H1 (cell line): ENCODE results near the gene GPR85. TPM values are rescaled to one million over a fixed set of nuclear protein-coding genes. Genes with fewer than 3 reads are reported as not detected.

ENCODE experiments used
- CTCF ChIA-PET: fragments of 300-600 bp; sonication (Branson Sonifier 250); formaldehyde crosslinking; loops from one replicate; lab custom pipeline; 2021; ENCODE audit not compliant: partially characterized antibody; lab: Charles Lee
- POLR2A ChIA-PET: fragments of 300-600 bp; sonication (Branson Sonifier 250); formaldehyde crosslinking; loops from one replicate; lab custom pipeline; 2021; ENCODE audit warnings: inconsistent platforms; ENCODE audit not compliant: partially characterized antibody; lab: Charles Lee
- DNase-seq, 2 experiments: peaks; one replicate each; pipeline versions ENCODE4 v3.0.0 to v3.0.0-alpha.2; 2010 to 2022; ENCODE audit warnings: low spot score in 2 of 2, low read depth in 1 of 2, mixed read lengths in 1 of 2
- FAIRE-seq: peaks from 2 replicates; lab custom pipeline; 2011; peaks lifted over from hg19 to GRCh38; lab: Jason Lieb, UNC
- H2AFZ ChIP-seq: 2 replicates; pipeline ENCODE4 v1.8.1; 2012; ENCODE audit warnings: low read length, inconsistent platforms
- H2AK5ac ChIP-seq: 2 replicates; pipeline ENCODE4 v1.6.1; 2013; ENCODE audit warnings: low read depth, low read length
- H2BK120ac ChIP-seq: replicated peaks from 2 replicates; pipeline ENCODE3; 2013; ENCODE audit warnings: low read depth, low read length, inconsistent platforms
- H2BK12ac ChIP-seq: 2 replicates; pipeline ENCODE4 v1.6.1; 2013; ENCODE audit warnings: low read depth, low read length
- H2BK15ac ChIP-seq: 2 replicates; pipeline ENCODE4 v1.6.1; 2013; ENCODE audit warnings: low read length
- H2BK20ac ChIP-seq: 2 replicates; pipeline ENCODE4 v1.6.1; 2013; ENCODE audit warnings: low read length
- H2BK5ac ChIP-seq: 2 replicates; pipeline ENCODE4 v1.6.1; 2013; ENCODE audit warnings: low read depth, low read length
- H3K14ac ChIP-seq: 2 replicates; pipeline ENCODE4 v1.6.1; 2013; ENCODE audit warnings: inconsistent platforms; ENCODE audit not compliant: insufficient read length
- H3K18ac ChIP-seq: 2 replicates; pipeline ENCODE4 v1.6.1; 2013; ENCODE audit warnings: low read length; ENCODE audit errors: extremely low read depth
- H3K23ac ChIP-seq: 2 replicates; pipeline ENCODE4 v1.6.1; 2013; ENCODE audit warnings: inconsistent platforms; ENCODE audit not compliant: insufficient read length
- H3K23me2 ChIP-seq: 2 replicates; pipeline ENCODE4 v1.6.1; 2013; ENCODE audit warnings: low read depth, low read length
- H3K27ac ChIP-seq: 2 replicates; pipeline ENCODE4 v1.6.1; 2011; ENCODE audit warnings: low read depth, low read length, inconsistent platforms
- H3K27me3 ChIP-seq, 4 experiments: replicated peaks in 1 of 4; 1 replicate in 1 of 4; 2 replicates in 3 of 4; pipeline versions ENCODE4 v1.6.1 to v1.8.1; 2011 to 2013; ENCODE audit warnings: low read length in 3 of 4, mild to moderate bottlenecking in 3 of 4, inconsistent platforms in 2 of 4, mixed read lengths in 2 of 4, moderate library complexity in 1 of 4; ENCODE audit not compliant: control insufficient read depth in 3 of 4, insufficient read depth in 3 of 4; ENCODE audit errors: extremely low read depth in 1 of 4
- H3K36me3 ChIP-seq, 4 experiments: 2 replicates each; pipeline versions ENCODE4 v1.6.1 to v1.8.1; 2011 to 2013; ENCODE audit warnings: mild to moderate bottlenecking in 4 of 4, low read length in 3 of 4, moderate library complexity in 2 of 4, control low read depth in 1 of 4, inconsistent platforms in 1 of 4; ENCODE audit not compliant: insufficient read depth in 4 of 4, control insufficient read depth in 2 of 4
- H3K4ac ChIP-seq: replicated peaks from 2 replicates; pipeline ENCODE3; 2013; ENCODE audit warnings: low read length, low read depth, mixed read lengths, inconsistent platforms; ENCODE audit not compliant: insufficient read length
- H3K4me1 ChIP-seq, 4 experiments: replicated peaks in 1 of 4; 1 replicate in 1 of 4; 2 replicates in 3 of 4; pipeline versions ENCODE4 v1.6.1 to v1.8.1; 2011 to 2013; ENCODE audit warnings: low read length in 3 of 4, inconsistent platforms in 2 of 4, mixed read lengths in 1 of 4; ENCODE audit not compliant: insufficient read depth in 4 of 4, control insufficient read depth in 3 of 4
- H3K4me2 ChIP-seq, 2 experiments: 2 replicates each; pipeline versions ENCODE4 v1.6.1 to v1.8.1; 2011 to 2013; ENCODE audit warnings: low read depth in 2 of 2, low read length in 2 of 2, control low read depth in 1 of 2, inconsistent platforms in 1 of 2, mild to moderate bottlenecking in 1 of 2; ENCODE audit not compliant: insufficient read depth in 1 of 2
- H3K4me3 ChIP-seq, 4 experiments: fragments of 200-600, 300-600 bp in 1 of 4; sonication (generic), shearing (Covaris generic), sonication (Bioruptor Twin) in 1 of 4; 2 replicates each; pipeline versions ENCODE4 v1.5.1 to v1.8.1; 2011 to 2016; ENCODE audit warnings: low read length in 4 of 4, low read depth in 3 of 4, control low read depth in 2 of 4, inconsistent platforms in 2 of 4, mild to moderate bottlenecking in 2 of 4, mixed read lengths in 1 of 4, moderate library complexity in 1 of 4; ENCODE audit not compliant: insufficient read depth in 2 of 4; ENCODE audit errors: extremely low read depth in 1 of 4
- H3K56ac ChIP-seq: replicated peaks from 2 replicates; pipeline ENCODE3; 2013; ENCODE audit warnings: low read depth, mild to moderate bottlenecking, mixed read lengths, low read length, inconsistent platforms; ENCODE audit not compliant: insufficient read length
- H3K79me1 ChIP-seq: 2 replicates; pipeline ENCODE4 v1.6.1; 2013; ENCODE audit warnings: low read depth, low read length, control low read depth
- H3K79me2 ChIP-seq, 2 experiments: 2 replicates each; pipeline versions ENCODE4 v1.6.1 to v1.8.1; 2012 to 2013; ENCODE audit warnings: low read length in 2 of 2, mild to moderate bottlenecking in 2 of 2, inconsistent platforms in 1 of 2; ENCODE audit not compliant: insufficient read depth in 2 of 2, control insufficient read depth in 1 of 2
- H3K9ac ChIP-seq, 4 experiments: replicated peaks in 1 of 4; 1 replicate in 1 of 4; 2 replicates in 3 of 4; pipeline versions ENCODE4 v1.6.1 to v1.8.1; 2011 to 2013; ENCODE audit warnings: low read depth in 3 of 4, low read length in 3 of 4, control low read depth in 2 of 4, mild to moderate bottlenecking in 2 of 4, moderate library complexity in 2 of 4, inconsistent platforms in 1 of 4; ENCODE audit errors: extremely low read depth in 1 of 4
- H3K9me3 ChIP-seq, 2 experiments: 2 replicates each; pipeline versions ENCODE4 v1.6.1 to v1.8.1; 2012 to 2013; ENCODE audit warnings: mild to moderate bottlenecking in 2 of 2, moderate library complexity in 2 of 2, control low read depth in 1 of 2, inconsistent platforms in 1 of 2, low read depth in 1 of 2, low read length in 1 of 2, mixed read lengths in 1 of 2; ENCODE audit not compliant: insufficient read depth in 2 of 2
- H4K20me1 ChIP-seq, 2 experiments: replicated peaks in 1 of 2; 2 replicates each; pipeline versions ENCODE3 to v1.8.1; 2011 to 2013; ENCODE audit warnings: inconsistent platforms in 2 of 2, low read length in 2 of 2, mild to moderate bottlenecking in 1 of 2; ENCODE audit not compliant: insufficient read depth in 2 of 2, control insufficient read depth in 1 of 2
- H4K5ac ChIP-seq: 2 replicates; pipeline ENCODE4 v1.6.1; 2013; ENCODE audit warnings: low read length, low read depth, mixed read lengths, inconsistent platforms; ENCODE audit not compliant: insufficient read length
- H4K8ac ChIP-seq: 2 replicates; pipeline ENCODE4 v1.8.0; 2013; ENCODE audit warnings: mild to moderate bottlenecking, moderate library complexity, low read length, inconsistent platforms; ENCODE audit not compliant: insufficient read depth; ENCODE audit errors: extremely low read depth
- H4K91ac ChIP-seq: replicated peaks from 2 replicates; pipeline ENCODE3; 2013; ENCODE audit warnings: low read length, mixed read lengths, inconsistent platforms; ENCODE audit not compliant: insufficient read length
- BRCA1 ChIP-seq: IDR thresholded peaks from 2 replicates; pipeline ENCODE4 v1.6.1; 2012; ENCODE audit warnings: low read depth, low read length, improper control_type of control experiment
- CTBP2 ChIP-seq: IDR thresholded peaks from 2 replicates; pipeline ENCODE4 v1.7.0; 2011; ENCODE audit warnings: borderline replicate concordance, mild to moderate bottlenecking, moderate library complexity, mixed read lengths, low read length; ENCODE audit not compliant: insufficient read depth, insufficient read length
- EZH2 ChIP-seq: fragments of 200-600 bp; sonication (generic); IDR thresholded peaks from 2 replicates; pipeline ENCODE4 v1.7.1; 2012; ENCODE audit warnings: low read depth, mild to moderate bottlenecking, moderate library complexity, low read length, inconsistent platforms; ENCODE audit not compliant: severe bottlenecking
- HDAC2 ChIP-seq, 2 experiments: fragments of 300-600 bp in 1 of 2; sonication (generic) in 1 of 2; IDR thresholded peaks; 2 replicates each; pipeline ENCODE4 v1.6.1; 2011 to 2012; ENCODE audit warnings: low read depth in 2 of 2, low read length in 2 of 2, mild to moderate bottlenecking in 2 of 2, moderate library complexity in 2 of 2, borderline replicate concordance in 1 of 2, inconsistent platforms in 1 of 2
- JUND ChIP-seq: IDR thresholded peaks from 2 replicates; pipeline ENCODE4 v1.6.1; 2011; ENCODE audit warnings: mild to moderate bottlenecking, improper control_type of control experiment, low read length
- KDM5A ChIP-seq: fragments of 200-600 bp; IDR thresholded peaks from 2 replicates; pipeline ENCODE4 v1.7.1; 2012; ENCODE audit warnings: mild to moderate bottlenecking, low read length, inconsistent platforms, mixed read lengths
- RXRA ChIP-seq: IDR thresholded peaks from 2 replicates; pipeline ENCODE4 v1.6.1; 2011; ENCODE audit warnings: low read depth, mild to moderate bottlenecking, low read length, moderate library complexity; ENCODE audit not compliant: insufficient read depth
- SUZ12 ChIP-seq: fragments of 200-600 bp; sonication (generic); IDR thresholded peaks from 2 replicates; pipeline ENCODE4 v1.6.1; 2012; ENCODE audit warnings: mild to moderate bottlenecking, inconsistent platforms, low read length, moderate library complexity, mixed read lengths
- TBP ChIP-seq: IDR thresholded peaks from 2 replicates; pipeline ENCODE4 v1.6.1; 2011; ENCODE audit warnings: low read depth, low read length, improper control_type of control experiment
- WGBS, 2 experiments: shearing (Covaris generic) in 1 of 2; methylation state at CpG; one replicate each; pipeline versions ENCODE4 v1.1.6 to v1.1.7; 2013 to 2015; ENCODE audit warnings: low lambda C conversion rate in 2 of 2, mixed read lengths in 2 of 2, inconsistent platforms in 1 of 2, low coverage in 1 of 2, missing lambda C conversion rate in 1 of 2; ENCODE audit not compliant: insufficient replicate concordance in 2 of 2, insufficient coverage in 1 of 2, insufficient read length in 1 of 2; ENCODE audit errors: extremely low coverage in 1 of 2, missing lambda C conversion rate in 1 of 2; 5-methylcytosine and 5-hydroxymethylcytosine counted together
- polyA plus RNA-seq, 7 experiments: library from polyadenylated mRNA; depleted of rRNA in 3 of 7; stranded (reverse) in 5 of 7; unstranded in 2 of 7; fragments of >200 nt in 5 of 7; fragments of 200-250 nt in 2 of 7; gene quantifications; 1 replicate in 5 of 7; 2 replicates in 1 of 7; 4 replicates in 1 of 7; pipeline versions ENCODE4 v1.2.1 to v1.2.3, GENCODE V29; 2011 to 2013; ENCODE audit warnings: missing spikeins in 2 of 7, mixed read lengths in 2 of 7
- total RNA-seq: library from RNA; stranded (reverse); fragmentation: NEBNext Ultra II Directional; extraction: Animal tissue kit (Norgen Biotek cat#: 25700); gene quantifications from 2 replicates; pipeline ENCODE4 v1.2.1, GENCODE V29; 2021
- TF ChIP-seq, protein P1 (sequence below), 3 experiments: IDR thresholded peaks; 1 replicate in 2 of 3; 2 replicates in 1 of 3; pipeline versions ENCODE4 v1.5.1 to v1.6.1; 2011; ENCODE audit warnings: low read length in 3 of 3, mild to moderate bottlenecking in 3 of 3, inconsistent platforms in 2 of 3, low read depth in 1 of 3, moderate library complexity in 1 of 3; ENCODE audit not compliant: insufficient read depth in 1 of 3; ENCODE audit errors: control extremely low read depth in 1 of 3

The GPR85 gene
- total and polyA plus RNA-seq, 2 of the 8 experiments (the other 6 are each of a cell fraction or from before 2014, with no cell fraction given): 0.11 to 0.20 TPM

DNA sequence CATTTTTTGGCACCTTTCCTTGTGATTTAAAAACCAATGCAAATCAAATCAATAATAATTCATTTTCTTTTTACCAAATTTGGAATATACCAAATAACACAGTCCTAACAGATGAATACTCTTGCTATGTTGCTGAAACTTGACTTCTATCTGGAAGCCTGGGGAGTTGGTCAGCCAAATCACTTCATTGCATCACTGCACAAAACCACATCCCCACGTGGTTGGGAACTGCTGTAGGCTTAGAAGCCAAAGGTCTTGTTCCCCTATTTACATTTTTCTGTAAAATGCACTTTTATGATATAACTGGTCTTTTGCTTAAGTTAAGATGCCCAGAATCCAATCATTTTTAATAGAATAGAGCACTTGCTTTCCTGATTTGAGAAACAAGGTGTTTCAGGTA lies 15.2 kb downstream of the GPR85 start:
- 27% methylated on average over 1 of the region's 1 CpG; no CpG with 5 or more reads in 1 of the 2 experiments for WGBS, 2 experiments
- peaks cover 15 to 34% (median 23%) of the 10 kb centered on the region in 4 experiments for H3K27me3 ChIP-seq
- TF ChIP-seq RXRA (no peak), BRCA1 (no peak), TBP (no peak), SUZ12 (no peak), JUND (no peak), KDM5A (no peak), EZH2 (no peak), CTBP2 (no peak), HDAC2 (IDR thresholded peaks at IDR 0.05; ENCODE audit: borderline replicate concordance in 1 of 2, low read depth in 2 of 2, low read length in 2 of 2) (no peak)
- TF ChIP-seq, protein P1, sequence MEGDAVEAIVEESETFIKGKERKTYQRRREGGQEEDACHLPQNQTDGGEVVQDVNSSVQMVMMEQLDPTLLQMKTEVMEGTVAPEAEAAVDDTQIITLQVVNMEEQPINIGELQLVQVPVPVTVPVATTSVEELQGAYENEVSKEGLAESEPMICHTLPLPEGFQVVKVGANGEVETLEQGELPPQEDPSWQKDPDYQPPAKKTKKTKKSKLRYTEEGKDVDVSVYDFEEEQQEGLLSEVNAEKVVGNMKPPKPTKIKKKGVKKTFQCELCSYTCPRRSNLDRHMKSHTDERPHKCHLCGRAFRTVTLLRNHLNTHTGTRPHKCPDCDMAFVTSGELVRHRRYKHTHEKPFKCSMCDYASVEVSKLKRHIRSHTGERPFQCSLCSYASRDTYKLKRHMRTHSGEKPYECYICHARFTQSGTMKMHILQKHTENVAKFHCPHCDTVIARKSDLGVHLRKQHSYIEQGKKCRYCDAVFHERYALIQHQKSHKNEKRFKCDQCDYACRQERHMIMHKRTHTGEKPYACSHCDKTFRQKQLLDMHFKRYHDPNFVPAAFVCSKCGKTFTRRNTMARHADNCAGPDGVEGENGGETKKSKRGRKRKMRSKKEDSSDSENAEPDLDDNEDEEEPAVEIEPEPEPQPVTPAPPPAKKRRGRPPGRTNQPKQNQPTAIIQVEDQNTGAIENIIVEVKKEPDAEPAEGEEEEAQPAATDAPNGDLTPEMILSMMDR (IDR thresholded peaks at IDR 0.05; ENCODE audit: control extremely low read depth in 1 of 3, insufficient read depth in 1 of 3, low read depth in 1 of 3, low read length in 3 of 3): no peak

More for the DNA sequence above, 15.2 kb downstream of the GPR85 start:
- H4K20me1 ChIP-seq: peaks cover 0 to 3% of the 10 kb centered on the region in 2 experiments
- H2BK12ac ChIP-seq: no peak overlapping the region
- H3K23me2 ChIP-seq: no peaks in the 10 kb centered on the region
- H3K14ac ChIP-seq: no peak overlapping the region
- no peak overlapping the region for H2AK5ac ChIP-seq
- H3K56ac ChIP-seq: no peak overlapping the region
- no peak overlapping the region for H3K4me2 ChIP-seq
- no peak overlapping the region for H2BK120ac ChIP-seq
- no peak overlapping the region for H2BK5ac ChIP-seq
- H4K91ac ChIP-seq: no peak overlapping the region
- H2BK20ac ChIP-seq: no peak overlapping the region
- no peaks in the 10 kb centered on the region for H3K4me1 ChIP-seq
- H3K79me2 ChIP-seq: no peaks in the 10 kb centered on the region
- H2AFZ ChIP-seq: no peak overlapping the region
- H3K79me1 ChIP-seq: no peaks in the 10 kb centered on the region
- H3K27ac ChIP-seq: no peak overlapping the region
- no peak overlapping the region for H2BK15ac ChIP-seq
- no peak overlapping the region for H4K8ac ChIP-seq
- H3K9me3 ChIP-seq: no peaks in the 10 kb centered on the region
- H3K18ac ChIP-seq: no peak overlapping the region
- no peak overlapping the region for H3K4me3 ChIP-seq
- no peak overlapping the region for H4K5ac ChIP-seq
- CTCF ChIA-PET: no interaction called here
- H3K36me3 ChIP-seq: no peaks in the 10 kb centered on the region
- no peak overlapping the region for H3K4ac ChIP-seq
- FAIRE-seq (no peak), DNase-seq (no peak)
- H3K9ac ChIP-seq: no peak overlapping the region
- H3K23ac ChIP-seq: no peak overlapping the region
- POLR2A ChIA-PET: no interaction called here
